H1 (cell line): Measurements from ENCODE around the gene L3MBTL2. TPM values are rescaled to one million over a fixed set of nuclear protein-coding genes. Genes with fewer than 3 reads are reported as not detected.

Experiments used
- CTCF ChIA-PET: fragments of 300-600 bp; sonication (Branson Sonifier 250); formaldehyde crosslinking; loops from one replicate; lab custom pipeline; 2021; ENCODE audit not compliant: partially characterized antibody; lab: Charles Lee
- POLR2A ChIA-PET: fragments of 300-600 bp; sonication (Branson Sonifier 250); formaldehyde crosslinking; loops from one replicate; lab custom pipeline; 2021; ENCODE audit warnings: inconsistent platforms; ENCODE audit not compliant: partially characterized antibody; lab: Charles Lee
- DNase-seq, 2 experiments: peaks; one replicate each; pipeline versions ENCODE4 v3.0.0 to v3.0.0-alpha.2; 2010 to 2022; ENCODE audit warnings: low spot score in 2 of 2, low read depth in 1 of 2, mixed read lengths in 1 of 2
- FAIRE-seq: peaks from 2 replicates; lab custom pipeline; 2011; peaks lifted over from hg19 to GRCh38; lab: Jason Lieb, UNC
- H2AFZ ChIP-seq: 2 replicates; pipeline ENCODE4 v1.8.1; 2012; ENCODE audit warnings: low read length, inconsistent platforms
- H2AK5ac ChIP-seq: 2 replicates; pipeline ENCODE4 v1.6.1; 2013; ENCODE audit warnings: low read depth, low read length
- H2BK120ac ChIP-seq: replicated peaks from 2 replicates; pipeline ENCODE3; 2013; ENCODE audit warnings: low read depth, low read length, inconsistent platforms
- H2BK12ac ChIP-seq: 2 replicates; pipeline ENCODE4 v1.6.1; 2013; ENCODE audit warnings: low read depth, low read length
- H2BK15ac ChIP-seq: 2 replicates; pipeline ENCODE4 v1.6.1; 2013; ENCODE audit warnings: low read length
- H2BK20ac ChIP-seq: 2 replicates; pipeline ENCODE4 v1.6.1; 2013; ENCODE audit warnings: low read length
- H2BK5ac ChIP-seq: 2 replicates; pipeline ENCODE4 v1.6.1; 2013; ENCODE audit warnings: low read depth, low read length
- H3K14ac ChIP-seq: 2 replicates; pipeline ENCODE4 v1.6.1; 2013; ENCODE audit warnings: inconsistent platforms; ENCODE audit not compliant: insufficient read length
- H3K18ac ChIP-seq: 2 replicates; pipeline ENCODE4 v1.6.1; 2013; ENCODE audit warnings: low read length; ENCODE audit errors: extremely low read depth
- H3K23ac ChIP-seq: 2 replicates; pipeline ENCODE4 v1.6.1; 2013; ENCODE audit warnings: inconsistent platforms; ENCODE audit not compliant: insufficient read length
- H3K23me2 ChIP-seq: 2 replicates; pipeline ENCODE4 v1.6.1; 2013; ENCODE audit warnings: low read depth, low read length
- H3K27ac ChIP-seq: 2 replicates; pipeline ENCODE4 v1.6.1; 2011; ENCODE audit warnings: low read depth, low read length, inconsistent platforms
- H3K27me3 ChIP-seq, 4 experiments: replicated peaks in 1 of 4; 1 replicate in 1 of 4; 2 replicates in 3 of 4; pipeline versions ENCODE4 v1.6.1 to v1.8.1; 2011 to 2013; ENCODE audit warnings: low read length in 3 of 4, mild to moderate bottlenecking in 3 of 4, inconsistent platforms in 2 of 4, mixed read lengths in 2 of 4, moderate library complexity in 1 of 4; ENCODE audit not compliant: control insufficient read depth in 3 of 4, insufficient read depth in 3 of 4; ENCODE audit errors: extremely low read depth in 1 of 4
- H3K36me3 ChIP-seq, 4 experiments: 2 replicates each; pipeline versions ENCODE4 v1.6.1 to v1.8.1; 2011 to 2013; ENCODE audit warnings: mild to moderate bottlenecking in 4 of 4, low read length in 3 of 4, moderate library complexity in 2 of 4, control low read depth in 1 of 4, inconsistent platforms in 1 of 4; ENCODE audit not compliant: insufficient read depth in 4 of 4, control insufficient read depth in 2 of 4
- H3K4ac ChIP-seq: replicated peaks from 2 replicates; pipeline ENCODE3; 2013; ENCODE audit warnings: low read length, low read depth, mixed read lengths, inconsistent platforms; ENCODE audit not compliant: insufficient read length
- H3K4me1 ChIP-seq, 4 experiments: replicated peaks in 1 of 4; 1 replicate in 1 of 4; 2 replicates in 3 of 4; pipeline versions ENCODE4 v1.6.1 to v1.8.1; 2011 to 2013; ENCODE audit warnings: low read length in 3 of 4, inconsistent platforms in 2 of 4, mixed read lengths in 1 of 4; ENCODE audit not compliant: insufficient read depth in 4 of 4, control insufficient read depth in 3 of 4
- H3K4me2 ChIP-seq, 2 experiments: 2 replicates each; pipeline versions ENCODE4 v1.6.1 to v1.8.1; 2011 to 2013; ENCODE audit warnings: low read depth in 2 of 2, low read length in 2 of 2, control low read depth in 1 of 2, inconsistent platforms in 1 of 2, mild to moderate bottlenecking in 1 of 2; ENCODE audit not compliant: insufficient read depth in 1 of 2
- H3K4me3 ChIP-seq, 4 experiments: fragments of 200-600, 300-600 bp in 1 of 4; sonication (generic), shearing (Covaris generic), sonication (Bioruptor Twin) in 1 of 4; 2 replicates each; pipeline versions ENCODE4 v1.5.1 to v1.8.1; 2011 to 2016; ENCODE audit warnings: low read length in 4 of 4, low read depth in 3 of 4, control low read depth in 2 of 4, inconsistent platforms in 2 of 4, mild to moderate bottlenecking in 2 of 4, mixed read lengths in 1 of 4, moderate library complexity in 1 of 4; ENCODE audit not compliant: insufficient read depth in 2 of 4; ENCODE audit errors: extremely low read depth in 1 of 4
- H3K56ac ChIP-seq: replicated peaks from 2 replicates; pipeline ENCODE3; 2013; ENCODE audit warnings: low read depth, mild to moderate bottlenecking, mixed read lengths, low read length, inconsistent platforms; ENCODE audit not compliant: insufficient read length
- H3K79me1 ChIP-seq: 2 replicates; pipeline ENCODE4 v1.6.1; 2013; ENCODE audit warnings: low read depth, low read length, control low read depth
- H3K79me2 ChIP-seq, 2 experiments: 2 replicates each; pipeline versions ENCODE4 v1.6.1 to v1.8.1; 2012 to 2013; ENCODE audit warnings: low read length in 2 of 2, mild to moderate bottlenecking in 2 of 2, inconsistent platforms in 1 of 2; ENCODE audit not compliant: insufficient read depth in 2 of 2, control insufficient read depth in 1 of 2
- H3K9ac ChIP-seq, 4 experiments: replicated peaks in 1 of 4; 1 replicate in 1 of 4; 2 replicates in 3 of 4; pipeline versions ENCODE4 v1.6.1 to v1.8.1; 2011 to 2013; ENCODE audit warnings: low read depth in 3 of 4, low read length in 3 of 4, control low read depth in 2 of 4, mild to moderate bottlenecking in 2 of 4, moderate library complexity in 2 of 4, inconsistent platforms in 1 of 4; ENCODE audit errors: extremely low read depth in 1 of 4
- H3K9me3 ChIP-seq, 2 experiments: 2 replicates each; pipeline versions ENCODE4 v1.6.1 to v1.8.1; 2012 to 2013; ENCODE audit warnings: mild to moderate bottlenecking in 2 of 2, moderate library complexity in 2 of 2, control low read depth in 1 of 2, inconsistent platforms in 1 of 2, low read depth in 1 of 2, low read length in 1 of 2, mixed read lengths in 1 of 2; ENCODE audit not compliant: insufficient read depth in 2 of 2
- H4K20me1 ChIP-seq, 2 experiments: replicated peaks in 1 of 2; 2 replicates each; pipeline versions ENCODE3 to v1.8.1; 2011 to 2013; ENCODE audit warnings: inconsistent platforms in 2 of 2, low read length in 2 of 2, mild to moderate bottlenecking in 1 of 2; ENCODE audit not compliant: insufficient read depth in 2 of 2, control insufficient read depth in 1 of 2
- H4K5ac ChIP-seq: 2 replicates; pipeline ENCODE4 v1.6.1; 2013; ENCODE audit warnings: low read length, low read depth, mixed read lengths, inconsistent platforms; ENCODE audit not compliant: insufficient read length
- H4K8ac ChIP-seq: 2 replicates; pipeline ENCODE4 v1.8.0; 2013; ENCODE audit warnings: mild to moderate bottlenecking, moderate library complexity, low read length, inconsistent platforms; ENCODE audit not compliant: insufficient read depth; ENCODE audit errors: extremely low read depth
- H4K91ac ChIP-seq: replicated peaks from 2 replicates; pipeline ENCODE3; 2013; ENCODE audit warnings: low read length, mixed read lengths, inconsistent platforms; ENCODE audit not compliant: insufficient read length
- ATF2 ChIP-seq: IDR thresholded peaks from 2 replicates; pipeline ENCODE4 v1.6.1; 2012; ENCODE audit warnings: low read length, inconsistent platforms
- CEBPB ChIP-seq: IDR thresholded peaks from 2 replicates; pipeline ENCODE4 v1.6.1; 2012; ENCODE audit warnings: low read depth, low read length
- MAFK ChIP-seq: IDR thresholded peaks from 2 replicates; pipeline ENCODE4 v1.6.1; 2012; ENCODE audit warnings: low read depth, mild to moderate bottlenecking, improper control_type of control experiment, low read length
- NANOG ChIP-seq: IDR thresholded peaks from 2 replicates; pipeline ENCODE4 v1.6.1; 2011; ENCODE audit warnings: low read length, low read depth, mild to moderate bottlenecking, inconsistent platforms; ENCODE audit not compliant: insufficient read depth, poor library complexity, severe bottlenecking
- RNF2 ChIP-seq: fragments of 200-900, 300-1000 bp; sonication (generic); IDR thresholded peaks from 2 replicates; pipeline ENCODE4 v1.7.1; 2016; ENCODE audit warnings: borderline replicate concordance, low read depth, mild to moderate bottlenecking, antibody characterized with exemption, low read length; ENCODE audit not compliant: poor library complexity, severe bottlenecking; ENCODE audit errors: missing control alignments
- SIN3A ChIP-seq, 2 experiments: IDR thresholded peaks in 1 of 2; conservative IDR thresholded peaks in 1 of 2; 2 replicates each; pipeline ENCODE4 v1.6.1; 2011 to 2012; ENCODE audit warnings: low read length in 2 of 2, improper control_type of control experiment in 1 of 2, low read depth in 1 of 2, mild to moderate bottlenecking in 1 of 2
- WGBS, 2 experiments: shearing (Covaris generic) in 1 of 2; methylation state at CpG; one replicate each; pipeline versions ENCODE4 v1.1.6 to v1.1.7; 2013 to 2015; ENCODE audit warnings: low lambda C conversion rate in 2 of 2, mixed read lengths in 2 of 2, inconsistent platforms in 1 of 2, low coverage in 1 of 2, missing lambda C conversion rate in 1 of 2; ENCODE audit not compliant: insufficient replicate concordance in 2 of 2, insufficient coverage in 1 of 2, insufficient read length in 1 of 2; ENCODE audit errors: extremely low coverage in 1 of 2, missing lambda C conversion rate in 1 of 2; 5-methylcytosine and 5-hydroxymethylcytosine counted together
- polyA plus RNA-seq, 7 experiments: library from polyadenylated mRNA; depleted of rRNA in 3 of 7; stranded (reverse) in 5 of 7; unstranded in 2 of 7; fragments of >200 nt in 5 of 7; fragments of 200-250 nt in 2 of 7; gene quantifications; 1 replicate in 5 of 7; 2 replicates in 1 of 7; 4 replicates in 1 of 7; pipeline versions ENCODE4 v1.2.1 to v1.2.3, GENCODE V29; 2011 to 2013; ENCODE audit warnings: missing spikeins in 2 of 7, mixed read lengths in 2 of 7
- total RNA-seq: library from RNA; stranded (reverse); fragmentation: NEBNext Ultra II Directional; extraction: Animal tissue kit (Norgen Biotek cat#: 25700); gene quantifications from 2 replicates; pipeline ENCODE4 v1.2.1, GENCODE V29; 2021

The L3MBTL2 gene
- total and polyA plus RNA-seq, 2 of the 8 experiments (the other 6 are each of a cell fraction or from before 2014, with no cell fraction given): 23.9 to 24.9 TPM

DNA sequence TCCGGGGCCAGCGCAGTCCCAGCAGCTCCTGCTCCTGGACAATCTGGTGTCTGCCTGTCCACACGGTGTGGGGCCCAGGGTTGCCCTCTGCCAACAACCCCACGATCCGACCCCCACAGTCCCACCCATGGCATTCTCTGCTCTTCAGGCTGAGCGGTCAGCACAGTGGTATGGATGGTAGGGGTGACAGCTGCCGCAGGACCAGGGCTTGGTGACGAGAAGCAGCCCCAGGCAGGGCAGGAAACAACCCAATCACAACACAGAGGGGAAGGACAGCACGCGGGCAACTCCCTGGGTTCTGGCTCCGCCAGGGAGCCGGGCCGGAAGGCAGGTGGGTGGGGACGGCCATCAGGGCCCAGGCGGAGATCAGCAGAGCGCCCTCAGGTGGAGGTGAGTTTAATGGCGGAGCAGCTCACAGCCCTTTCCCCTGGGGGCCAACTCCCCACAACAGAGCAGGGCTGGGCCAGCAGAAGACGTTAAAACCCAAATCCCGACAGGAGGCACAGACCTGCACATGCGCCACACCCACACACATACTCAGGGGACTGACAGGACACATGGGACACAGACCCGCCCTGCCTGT is 40.9 kb downstream of the L3MBTL2 start:
- Histone ChIP-seq H3K36me3 (peaks cover 24 to 49% (median 40%) of the 10 kb centered on the region in 4 experiments; a peak in 7 of 8 replicates), H3K56ac (no peak overlapping the region), H3K4me3 (no peak overlapping the region), H3K14ac (no peak overlapping the region), H3K27ac (no peak overlapping the region), H2AFZ (no peak overlapping the region), H4K91ac (no peak overlapping the region), H3K4me1 (peaks cover 0 to 1% (median 0%) of the 10 kb centered on the region in 4 experiments; a peak in 3 of 7 replicates), H2BK5ac (peak overlapping the region; percentile 18; the same call in 1 of the 2 replicates), H4K20me1 (peaks cover 0 to 21% of the 10 kb centered on the region in 2 experiments), H3K79me1 (no peaks in the 10 kb centered on the region), H2BK15ac (no peak overlapping the region), H3K79me2 (no peaks in the 10 kb centered on the region), H3K9me3 (no peaks in the 10 kb centered on the region), H4K8ac (no peak overlapping the region; the same call in 1 of the 2 replicates), H3K18ac (no peak overlapping the region), H3K4me2 (no peak overlapping the region), H3K27me3 (no peaks in the 10 kb centered on the region), H3K9ac (no peak overlapping the region), H3K23ac (no peak overlapping the region), H3K23me2 (no peaks in the 10 kb centered on the region), H2BK120ac (no peak overlapping the region), H2AK5ac (no peak overlapping the region), H2BK12ac (no peak overlapping the region), H3K4ac (no peak overlapping the region), H4K5ac (no peak overlapping the region), H2BK20ac (no peak overlapping the region)
- CTCF ChIA-PET: interaction anchor here (0.8 to 4.4 kb wide), 13 partner anchors 8 to 140 kb away, joined by 3 to 23 read pairs (median 4); no protein-coding TSS in a partner anchor
- DNase-seq (peak in 1 of 2 experiments; percentile 83), FAIRE-seq (no peak)
- POLR2A ChIA-PET: interaction anchor here (0.6 to 6.9 kb wide), 13 partner anchors 8 to 164 kb away, joined by 3 to 26 read pairs (median 4); no protein-coding TSS in a partner anchor
- WGBS, 2 experiments: 90% methylated on average over 18 of the region's 21 CpGs; no CpG with 5 or more reads in 1 of the 2 experiments
- TF ChIP-seq SIN3A (conservative IDR thresholded peaks at IDR 0.05 in 1 of 2, IDR thresholded peaks at IDR 0.05 in 1 of 2; ENCODE audit: low read depth in 1 of 2, low read length in 2 of 2) (0 out of 4 replicates have a peak, but pooled peaks of 1 of the 2 experiments have one; percentile 38), NANOG (peak; percentile 27), RNF2 (no peak), CEBPB (no peak), MAFK (no peak), ATF2 (no peak)
